Measurements from ENCODE around the gene CHIT1.

GRCh38 chr1:203213126-203213525 lies 16.3 kb downstream of the CHIT1 start:
- TF ChIP-seq CTCF (conservative IDR thresholded peaks at IDR 0.05; ENCODE audit: low read length) = no peak
- no peak for TF ChIP-seq EZH2phosphoT487 (IDR thresholded peaks at IDR 0.05; ENCODE audit: borderline replicate concordance, low read depth, low read length)

Data from OCI-LY7 (cell line).